HepG2 (cell line): ENCODE measurements around the gene CDC37L1. TPM values are rescaled to one million over a fixed set of nuclear protein-coding genes. Genes with fewer than 3 reads are reported as not detected.
A peak's percentile ranks its signal among the peaks of the same experiment; 100 is the strongest.

ENCODE experiments used
- AKAP8 ChIP-seq: sonication (generic); formaldehyde crosslinking; IDR thresholded peaks from 2 replicates; pipeline ENCODE4 v1.5.1; 2020; ENCODE audit warnings: mild to moderate bottlenecking, missing genetic modification reagents
- ATF7-NPFF ChIP-seq: sonication (generic); formaldehyde crosslinking; IDR thresholded peaks from 2 replicates; pipeline ENCODE4 v1.8.1; 2023; ENCODE audit warnings: mild to moderate bottlenecking, low read depth, missing genetic modification reagents, moderate library complexity
- DMAP1 ChIP-seq: IDR thresholded peaks from 2 replicates; pipeline ENCODE4 v1.6.1; 2016
- FOXJ3 ChIP-seq: sonication (generic); formaldehyde crosslinking; IDR thresholded peaks from 2 replicates; pipeline ENCODE4 v1.4.0; 2020; ENCODE audit warnings: missing genetic modification reagents, mild to moderate bottlenecking, borderline replicate concordance
- MTA3 ChIP-seq: sonication (generic); formaldehyde crosslinking; IDR thresholded peaks from 2 replicates; pipeline ENCODE4 v1.4.0; 2020; ENCODE audit warnings: missing genetic modification reagents
- NONO ChIP-seq, 2 experiments: fragments of 450-650 bp in 1 of 2; sonication (generic) in 1 of 2; formaldehyde crosslinking in 1 of 2; IDR thresholded peaks in 1 of 2; conservative IDR thresholded peaks in 1 of 2; 2 replicates each; pipeline versions ENCODE4 v1.6.1 to v1.8.0; 2017 to 2022; ENCODE audit warnings: mild to moderate bottlenecking in 1 of 2, missing genetic modification reagents in 1 of 2, moderate library complexity in 1 of 2
- PCBP2 ChIP-seq: fragments of 200-400 bp; formaldehyde crosslinking; optimal IDR thresholded peaks from 2 replicates; pipeline ENCODE3; 2018; ENCODE audit warnings: low read length, low read depth; ENCODE audit not compliant: poor library complexity, severe bottlenecking
- ZMYM3 ChIP-seq: sonication (generic); formaldehyde crosslinking; IDR thresholded peaks from 2 replicates; pipeline ENCODE4 v1.5.1; 2020; ENCODE audit warnings: mild to moderate bottlenecking, missing genetic modification reagents
- ZNF160 ChIP-seq: sonication (generic); formaldehyde crosslinking; IDR thresholded peaks from 2 replicates; pipeline ENCODE4 v1.8.0; 2022; ENCODE audit warnings: mild to moderate bottlenecking, inconsistent platforms, missing genetic modification reagents
- ZNF230 ChIP-seq: sonication (generic); formaldehyde crosslinking; IDR thresholded peaks from 2 replicates; pipeline ENCODE4 v1.4.0; 2020; ENCODE audit warnings: mild to moderate bottlenecking, missing genetic modification reagents
- ZNF432 ChIP-seq: sonication (generic); formaldehyde crosslinking; IDR thresholded peaks from 2 replicates; pipeline ENCODE4 v1.5.0; 2020; ENCODE audit warnings: missing genetic modification reagents, mild to moderate bottlenecking, borderline replicate concordance
- ZSCAN29 ChIP-seq: sonication (generic); formaldehyde crosslinking; conservative IDR thresholded peaks from 2 replicates; pipeline ENCODE4 v1.4.0; 2020; ENCODE audit warnings: mild to moderate bottlenecking, missing genetic modification reagents
- polyA plus RNA-seq, 8 experiments: library from polyadenylated mRNA; depleted of rRNA in 3 of 8; stranded (reverse) in 7 of 8; unstranded in 1 of 8; fragments of >200 nt; fragmentation: Illumina TruSeq in 4 of 8; extraction: Trizol in 4 of 8; gene quantifications; 2 replicates each; pipeline versions ENCODE4 v1.2.1 to v1.2.3, GENCODE V29; 2011 to 2016; ENCODE audit warnings: low read depth in 4 of 8, missing spikeins in 1 of 8, mixed read lengths in 1 of 8; ENCODE audit not compliant: insufficient read depth in 1 of 8
- total RNA-seq, 5 experiments: library from RNA; depleted of rRNA; stranded (reverse); fragments of >200 nt; fragmentation: Illumina TruSeq; extraction: Trizol; gene quantifications; 2 replicates each; pipeline ENCODE4 v1.2.3, GENCODE V29; 2016; ENCODE audit warnings: low read depth in 1 of 5
- TF ChIP-seq, protein P1 (sequence below): sonication (generic); formaldehyde crosslinking; IDR thresholded peaks from 2 replicates; pipeline ENCODE4 v1.5.1; 2020; ENCODE audit warnings: missing genetic modification reagents, mild to moderate bottlenecking, borderline replicate concordance
- TF ChIP-seq, protein P2 (sequence below): sonication (generic); formaldehyde crosslinking; IDR thresholded peaks from 2 replicates; pipeline ENCODE4 v1.4.0; 2020; ENCODE audit warnings: missing genetic modification reagents, mild to moderate bottlenecking, borderline replicate concordance
- TF ChIP-seq, protein P3 (sequence below): sonication (generic); formaldehyde crosslinking; conservative IDR thresholded peaks from 2 replicates; pipeline ENCODE4 v1.4.0; 2020; ENCODE audit warnings: missing genetic modification reagents
- TF ChIP-seq, protein P4 (sequence below): sonication (generic); formaldehyde crosslinking; IDR thresholded peaks from 2 replicates; pipeline ENCODE4 v1.4.0; 2020; ENCODE audit warnings: missing genetic modification reagents
- TF ChIP-seq, protein P5 (sequence below): sonication (generic); formaldehyde crosslinking; IDR thresholded peaks from 2 replicates; pipeline ENCODE4 v1.4.0; 2020; ENCODE audit warnings: mild to moderate bottlenecking, missing genetic modification reagents, borderline replicate concordance

The CDC37L1 gene
- total and polyA plus RNA-seq, 2 of the 13 experiments (the other 11 are each of a cell fraction or from before 2014, with no cell fraction given) = 5.5 to 17.0 TPM

DNA sequence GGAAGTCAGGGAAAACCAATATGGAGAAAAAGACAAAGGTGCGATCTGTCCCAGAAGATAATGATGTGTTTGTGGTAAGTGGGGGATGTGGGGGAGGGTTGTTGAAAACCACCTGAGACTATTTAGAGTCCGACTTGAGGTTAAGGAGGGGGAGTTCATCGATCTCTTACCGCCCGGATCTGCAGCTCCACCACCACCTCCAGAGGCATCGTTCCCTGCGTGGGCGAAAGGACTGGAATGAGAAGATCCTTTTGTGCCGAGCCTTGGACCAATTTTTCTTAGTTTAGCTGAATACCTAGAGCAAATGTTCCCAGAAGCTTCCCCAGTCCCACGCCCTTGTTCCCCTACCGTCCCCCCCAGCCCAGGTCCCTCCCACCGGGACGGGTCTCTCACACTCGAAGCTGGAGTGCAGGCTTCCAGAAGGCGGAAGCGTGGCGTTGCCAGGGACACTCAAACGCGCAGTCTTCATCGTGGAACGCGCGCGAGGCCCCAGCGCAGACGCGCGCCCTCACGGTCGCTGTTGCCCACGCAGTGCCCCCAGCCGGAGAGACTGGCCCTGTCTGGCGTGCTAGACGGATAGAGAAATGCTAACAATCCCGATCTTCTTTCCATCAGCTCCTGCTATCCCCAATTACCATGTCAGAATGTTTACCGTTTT is 13.2 kb upstream of the CDC37L1 start, which contains the start of gene SPATA6L (continued):
- no peak for TF ChIP-seq PCBP2
- no peak for TF ChIP-seq AKAP8
- no peak for TF ChIP-seq ATF7-NPFF
- TF ChIP-seq FOXJ3 (CRISPR knock-in tag) = no peak
- TF ChIP-seq DMAP1 = no peak
- no peak for TF ChIP-seq ZNF160 (CRISPR knock-in tag)
- TF ChIP-seq ZNF432 (CRISPR knock-in tag) = no peak
- TF ChIP-seq, protein P1, sequence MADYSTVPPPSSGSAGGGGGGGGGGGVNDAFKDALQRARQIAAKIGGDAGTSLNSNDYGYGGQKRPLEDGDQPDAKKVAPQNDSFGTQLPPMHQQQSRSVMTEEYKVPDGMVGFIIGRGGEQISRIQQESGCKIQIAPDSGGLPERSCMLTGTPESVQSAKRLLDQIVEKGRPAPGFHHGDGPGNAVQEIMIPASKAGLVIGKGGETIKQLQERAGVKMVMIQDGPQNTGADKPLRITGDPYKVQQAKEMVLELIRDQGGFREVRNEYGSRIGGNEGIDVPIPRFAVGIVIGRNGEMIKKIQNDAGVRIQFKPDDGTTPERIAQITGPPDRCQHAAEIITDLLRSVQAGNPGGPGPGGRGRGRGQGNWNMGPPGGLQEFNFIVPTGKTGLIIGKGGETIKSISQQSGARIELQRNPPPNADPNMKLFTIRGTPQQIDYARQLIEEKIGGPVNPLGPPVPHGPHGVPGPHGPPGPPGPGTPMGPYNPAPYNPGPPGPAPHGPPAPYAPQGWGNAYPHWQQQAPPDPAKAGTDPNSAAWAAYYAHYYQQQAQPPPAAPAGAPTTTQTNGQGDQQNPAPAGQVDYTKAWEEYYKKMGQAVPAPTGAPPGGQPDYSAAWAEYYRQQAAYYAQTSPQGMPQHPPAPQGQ (CRISPR knock-in tag) = no peak
- peak; percentile 31; the same call in 1 of the 2 replicates for TF ChIP-seq ZMYM3 (CRISPR knock-in tag)
- TF ChIP-seq, protein P2, sequence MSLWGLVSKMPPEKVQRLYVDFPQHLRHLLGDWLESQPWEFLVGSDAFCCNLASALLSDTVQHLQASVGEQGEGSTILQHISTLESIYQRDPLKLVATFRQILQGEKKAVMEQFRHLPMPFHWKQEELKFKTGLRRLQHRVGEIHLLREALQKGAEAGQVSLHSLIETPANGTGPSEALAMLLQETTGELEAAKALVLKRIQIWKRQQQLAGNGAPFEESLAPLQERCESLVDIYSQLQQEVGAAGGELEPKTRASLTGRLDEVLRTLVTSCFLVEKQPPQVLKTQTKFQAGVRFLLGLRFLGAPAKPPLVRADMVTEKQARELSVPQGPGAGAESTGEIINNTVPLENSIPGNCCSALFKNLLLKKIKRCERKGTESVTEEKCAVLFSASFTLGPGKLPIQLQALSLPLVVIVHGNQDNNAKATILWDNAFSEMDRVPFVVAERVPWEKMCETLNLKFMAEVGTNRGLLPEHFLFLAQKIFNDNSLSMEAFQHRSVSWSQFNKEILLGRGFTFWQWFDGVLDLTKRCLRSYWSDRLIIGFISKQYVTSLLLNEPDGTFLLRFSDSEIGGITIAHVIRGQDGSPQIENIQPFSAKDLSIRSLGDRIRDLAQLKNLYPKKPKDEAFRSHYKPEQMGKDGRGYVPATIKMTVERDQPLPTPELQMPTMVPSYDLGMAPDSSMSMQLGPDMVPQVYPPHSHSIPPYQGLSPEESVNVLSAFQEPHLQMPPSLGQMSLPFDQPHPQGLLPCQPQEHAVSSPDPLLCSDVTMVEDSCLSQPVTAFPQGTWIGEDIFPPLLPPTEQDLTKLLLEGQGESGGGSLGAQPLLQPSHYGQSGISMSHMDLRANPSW (CRISPR knock-in tag) = no peak
- no peak for TF ChIP-seq ZSCAN29 (CRISPR knock-in tag)
- TF ChIP-seq, protein P3, sequence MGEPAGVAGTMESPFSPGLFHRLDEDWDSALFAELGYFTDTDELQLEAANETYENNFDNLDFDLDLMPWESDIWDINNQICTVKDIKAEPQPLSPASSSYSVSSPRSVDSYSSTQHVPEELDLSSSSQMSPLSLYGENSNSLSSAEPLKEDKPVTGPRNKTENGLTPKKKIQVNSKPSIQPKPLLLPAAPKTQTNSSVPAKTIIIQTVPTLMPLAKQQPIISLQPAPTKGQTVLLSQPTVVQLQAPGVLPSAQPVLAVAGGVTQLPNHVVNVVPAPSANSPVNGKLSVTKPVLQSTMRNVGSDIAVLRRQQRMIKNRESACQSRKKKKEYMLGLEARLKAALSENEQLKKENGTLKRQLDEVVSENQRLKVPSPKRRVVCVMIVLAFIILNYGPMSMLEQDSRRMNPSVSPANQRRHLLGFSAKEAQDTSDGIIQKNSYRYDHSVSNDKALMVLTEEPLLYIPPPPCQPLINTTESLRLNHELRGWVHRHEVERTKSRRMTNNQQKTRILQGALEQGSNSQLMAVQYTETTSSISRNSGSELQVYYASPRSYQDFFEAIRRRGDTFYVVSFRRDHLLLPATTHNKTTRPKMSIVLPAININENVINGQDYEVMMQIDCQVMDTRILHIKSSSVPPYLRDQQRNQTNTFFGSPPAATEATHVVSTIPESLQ (CRISPR knock-in tag) = no peak
- TF ChIP-seq, protein P4, sequence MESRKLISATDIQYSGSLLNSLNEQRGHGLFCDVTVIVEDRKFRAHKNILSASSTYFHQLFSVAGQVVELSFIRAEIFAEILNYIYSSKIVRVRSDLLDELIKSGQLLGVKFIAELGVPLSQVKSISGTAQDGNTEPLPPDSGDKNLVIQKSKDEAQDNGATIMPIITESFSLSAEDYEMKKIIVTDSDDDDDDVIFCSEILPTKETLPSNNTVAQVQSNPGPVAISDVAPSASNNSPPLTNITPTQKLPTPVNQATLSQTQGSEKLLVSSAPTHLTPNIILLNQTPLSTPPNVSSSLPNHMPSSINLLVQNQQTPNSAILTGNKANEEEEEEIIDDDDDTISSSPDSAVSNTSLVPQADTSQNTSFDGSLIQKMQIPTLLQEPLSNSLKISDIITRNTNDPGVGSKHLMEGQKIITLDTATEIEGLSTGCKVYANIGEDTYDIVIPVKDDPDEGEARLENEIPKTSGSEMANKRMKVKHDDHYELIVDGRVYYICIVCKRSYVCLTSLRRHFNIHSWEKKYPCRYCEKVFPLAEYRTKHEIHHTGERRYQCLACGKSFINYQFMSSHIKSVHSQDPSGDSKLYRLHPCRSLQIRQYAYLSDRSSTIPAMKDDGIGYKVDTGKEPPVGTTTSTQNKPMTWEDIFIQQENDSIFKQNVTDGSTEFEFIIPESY = no peak
- TF ChIP-seq, protein P5, sequence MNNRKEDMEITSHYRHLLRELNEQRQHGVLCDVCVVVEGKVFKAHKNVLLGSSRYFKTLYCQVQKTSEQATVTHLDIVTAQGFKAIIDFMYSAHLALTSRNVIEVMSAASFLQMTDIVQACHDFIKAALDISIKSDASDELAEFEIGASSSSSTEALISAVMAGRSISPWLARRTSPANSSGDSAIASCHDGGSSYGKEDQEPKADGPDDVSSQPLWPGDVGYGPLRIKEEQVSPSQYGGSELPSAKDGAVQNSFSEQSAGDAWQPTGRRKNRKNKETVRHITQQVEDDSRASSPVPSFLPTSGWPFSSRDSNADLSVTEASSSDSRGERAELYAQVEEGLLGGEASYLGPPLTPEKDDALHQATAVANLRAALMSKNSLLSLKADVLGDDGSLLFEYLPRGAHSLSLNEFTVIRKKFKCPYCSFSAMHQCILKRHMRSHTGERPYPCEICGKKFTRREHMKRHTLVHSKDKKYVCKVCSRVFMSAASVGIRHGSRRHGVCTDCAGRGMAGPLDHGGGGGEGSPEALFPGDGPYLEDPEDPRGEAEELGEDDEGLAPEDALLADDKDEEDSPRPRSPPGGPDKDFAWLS (CRISPR knock-in tag) = no peak
- TF ChIP-seq NONO (IDR thresholded peaks at IDR 0.05) = no peak
- TF ChIP-seq NONO (CRISPR knock-in tag; conservative IDR thresholded peaks at IDR 0.05) = 0 out of 2 replicates have a peak, but pooled peaks have one; percentile 39
- no peak for TF ChIP-seq ZNF230 (CRISPR knock-in tag)
- no peak for TF ChIP-seq MTA3 (CRISPR knock-in tag)
